Pancreas (tissue), 10 donors: Measurements from ENCODE around the gene FADS2. TPM values are rescaled to one million over a fixed set of nuclear protein-coding genes. Genes with fewer than 3 reads are reported as not detected.
A peak's percentile ranks its signal among the peaks of the same experiment; 100 is the strongest.

ENCODE experiments used
- ATAC-seq, 4 donors: fragments of 200-7000 bp; cut with Tn5 transposase; one replicate each; pipeline versions ENCODE4 v1.8.0 to v1.9.1; 2020; ENCODE audit warnings: mild to moderate bottlenecking in 4 of 4, moderate library complexity in 4 of 4
- DNase-seq, 6 donors: peaks; one replicate each; pipeline ENCODE4 v3.0.0-alpha.2; 2020
- FAIRE-seq: peaks from 2 replicates; lab custom pipeline; 2012; peaks lifted over from hg19 to GRCh38; lab: Jason Lieb, UNC
- H3K27ac ChIP-seq, 4 donors: fragments of 200-600 bp; sonication (generic); 1 replicate in 3 of 4; 2 replicates in 1 of 4; pipeline versions ENCODE4 v1.5.0 to v1.8.0; 2020
- H3K27me3 ChIP-seq, 4 donors: fragments of 200-600 bp; one replicate each; pipeline ENCODE4 v1.8.0; 2021
- H3K36me3 ChIP-seq, 3 donors: fragments of 200-600 bp; sonication (generic) in 1 of 3; one replicate each; pipeline versions ENCODE4 v1.5.0 to v1.8.0; 2020 to 2021
- H3K4me1 ChIP-seq, 3 donors: fragments of 200-600 bp; one replicate each; pipeline ENCODE4 v1.8.0; 2021
- H3K4me3 ChIP-seq, 4 donors: fragments of 200-600 bp; sonication (generic) in 2 of 4; one replicate each; pipeline versions ENCODE4 v1.5.0 to v1.8.0; 2020 to 2021
- H3K9me3 ChIP-seq, 4 donors: fragments of 200-600 bp; one replicate each; pipeline ENCODE4 v1.8.0; 2021
- CTCF ChIP-seq, 4 donors: fragments of 200-600 bp; sonication (generic) in 3 of 4; IDR thresholded peaks; one replicate each; pipeline versions ENCODE4 v1.5.0 to v1.8.0; 2021; ENCODE audit warnings: antibody characterized with exemption in 4 of 4
- WGBS, 2 donors: extraction: QIAGEN DNeasy Blood & Tissue Kit; methylation state at CpG; one replicate each; pipeline ENCODE4 v1.1.7; 2013; 5-methylcytosine and 5-hydroxymethylcytosine counted together
- intact Hi-C, 3 donors: fragments of 100-400 bp; cut with DNase I; formaldehyde crosslinking; loops; one replicate each; pipeline versions ENCODE4 v1.11.1 to v1.14.2; 2022
- polyA plus RNA-seq, 2 donors: library from polyadenylated mRNA; stranded (reverse); fragments of 200-250 nt; gene quantifications; one replicate each; pipeline ENCODE4 v1.2.3, GENCODE V29; 2013
- total RNA-seq, 6 donors: library from RNA; stranded (reverse); fragmentation: NEBNext Ultra II Directional in 4 of 6; extraction: Animal tissue kit (Norgen Biotek cat#: 25700) in 4 of 6; gene quantifications; one replicate each; pipeline versions ENCODE4 v1.2.1 to v1.2.4, GENCODE V29; 2021 to 2023
- donor health status: healthy with polysubstance abuse.
- donor health status: DM: no; HTN: no; CAD: no; lungs with moderate emphysema.
- donor health status: DM: no; HTN: no; CAD: no.
- donor health status: control.
- donor health status: control.
- donor health status: Bipolar disorder and iron deficiency.
- donor health status: DM: yes; HTN: yes; CAD: no.
- donor health status: DM: no; HTN: no; CAD: no.
- donor health status: DM: no; HTN: no; CAD: no.
- donor health status: DM: yes; HTN: yes; CAD: no.

FADS2 gene
- total and polyA plus RNA-seq, 8 donors, result 1.7 to 21.3 (median 7.3) TPM

GRCh38 chr11:61883327-61883726, 55.2 kb downstream of the FADS2 start:
- H3K4me1 ChIP-seq, result no peaks in the 10 kb centered on the region
- DNase-seq (no peak), FAIRE-seq (no peak), ATAC-seq (no peak)
- H3K27me3 ChIP-seq, result no peaks in the 10 kb centered on the region
- no peaks in the 10 kb centered on the region for H3K36me3 ChIP-seq
- intact Hi-C loops, result no loop called here
- TF ChIP-seq CTCF (IDR thresholded peaks at IDR 0.05), result no peak
- H3K4me3 ChIP-seq, result no peak overlapping the region
- H3K27ac ChIP-seq, result no peak overlapping the region
- H3K9me3 ChIP-seq, result no peaks in the 10 kb centered on the region
- WGBS, 2 donors, result 89 to 95% methylated on average over 10 of the region's 10 CpGs

GRCh38 chr11:61883947-61884346, 55.8 kb downstream of the FADS2 start:
- Histone ChIP-seq H3K4me3 (no peak overlapping the region), H3K36me3 (no peaks in the 10 kb centered on the region), H3K27me3 (no peaks in the 10 kb centered on the region), H3K4me1 (no peaks in the 10 kb centered on the region), H3K27ac (no peak overlapping the region), H3K9me3 (no peaks in the 10 kb centered on the region)
- no peak for ATAC-seq
- intact Hi-C loops, result no loop called here
- FAIRE-seq, result no peak
- DNase-seq, result no peak
- no peak for TF ChIP-seq CTCF (IDR thresholded peaks at IDR 0.05)
- 77 to 79% methylated on average over 5 of the region's 5 CpGs for WGBS, 2 donors

GRCh38 chr11:61885166-61885778, 57.2 kb downstream of the FADS2 start:
- intact Hi-C loops, result no loop called here
- Histone ChIP-seq H3K4me1 (peaks cover 0 to 3% (median 0%) of the 10 kb centered on the region in 3 donors), H3K27ac (no peak overlapping the region), H3K27me3 (no peaks in the 10 kb centered on the region), H3K4me3 (no peak overlapping the region), H3K9me3 (no peaks in the 10 kb centered on the region), H3K36me3 (no peaks in the 10 kb centered on the region)
- FAIRE-seq, result no peak
- 89 to 94% methylated on average over 7 of the region's 7 CpGs for WGBS, 2 donors
- DNase-seq, result peak in 1 of 6 donors; percentile 47
- no peak for ATAC-seq
- TF ChIP-seq CTCF (IDR thresholded peaks at IDR 0.05), result no peak

GRCh38 chr11:61885784-61886580, 57.9 kb downstream of the FADS2 start:
- peaks cover 0 to 7% (median 0%) of the 10 kb centered on the region in 3 donors for H3K4me1 ChIP-seq
- H3K4me3 ChIP-seq, result no peak overlapping the region
- no peaks in the 10 kb centered on the region for H3K9me3 ChIP-seq
- ATAC-seq, result no peak
- no peak for FAIRE-seq
- intact Hi-C loops, result no loop called here
- H3K27ac ChIP-seq, result no peak overlapping the region
- WGBS, 2 donors, result 89 to 97% methylated on average over 13 of the region's 13 CpGs
- DNase-seq, result peak in 1 of 6 donors; percentile 27
- H3K27me3 ChIP-seq, result no peaks in the 10 kb centered on the region
- no peak for TF ChIP-seq CTCF (IDR thresholded peaks at IDR 0.05)
- no peaks in the 10 kb centered on the region for H3K36me3 ChIP-seq

- DNase-seq (no peak), ATAC-seq (no peak), FAIRE-seq (no peak)
- peaks cover 0 to 7% (median 0%) of the 10 kb centered on the region in 3 donors for H3K4me1 ChIP-seq
- intact Hi-C loops, result no loop called here
- H3K4me3 ChIP-seq, result no peak overlapping the region
- WGBS, 2 donors, result 97 to 100% methylated on average over 3 of the region's 3 CpGs
- H3K27ac ChIP-seq, result no peak overlapping the region
- H3K9me3 ChIP-seq, result no peaks in the 10 kb centered on the region
- no peaks in the 10 kb centered on the region for H3K36me3 ChIP-seq
- TF ChIP-seq CTCF (IDR thresholded peaks at IDR 0.05), result no peak
- no peaks in the 10 kb centered on the region for H3K27me3 ChIP-seq
Observed at GRCh38 chr11:61886643-61887042, 58.5 kb downstream of the FADS2 start.
